Astrocyte (in vitro differentiated cells and primary cell): ENCODE data around the gene FBXO8.

Source experiments
- EZH2 ChIP-seq: IDR thresholded peaks from 2 replicates; pipeline ENCODE4 v1.6.1; 2012; ENCODE audit warnings: mild to moderate bottlenecking, low read length, inconsistent platforms; ENCODE audit not compliant: insufficient read depth
- TF ChIP-seq, protein P1 (sequence below): IDR thresholded peaks from 2 replicates; pipeline ENCODE4 v1.5.1; 2011; ENCODE audit warnings: low read depth, mild to moderate bottlenecking, inconsistent platforms, low read length, moderate library complexity; ENCODE audit not compliant: insufficient read depth

DNA sequence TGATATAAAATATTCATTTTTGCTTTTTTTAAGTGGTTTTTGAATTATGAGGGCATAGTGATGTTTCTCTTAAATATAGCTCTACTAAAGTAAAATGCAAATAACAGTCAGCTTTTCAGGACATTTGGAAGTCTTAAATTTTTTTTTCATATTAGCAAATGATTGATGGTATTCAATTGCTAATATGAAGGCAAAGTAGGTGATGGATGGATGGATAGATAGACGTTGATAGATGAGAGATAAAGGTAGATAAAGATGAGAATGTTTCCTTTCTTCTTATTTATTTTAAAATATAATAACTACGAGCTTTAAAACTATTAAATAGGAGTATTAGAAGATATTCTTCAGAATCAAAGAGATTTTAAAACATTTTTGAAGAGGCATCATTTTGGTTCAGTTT is 83.7 kb downstream of the FBXO8 start:
- TF ChIP-seq, protein P1, sequence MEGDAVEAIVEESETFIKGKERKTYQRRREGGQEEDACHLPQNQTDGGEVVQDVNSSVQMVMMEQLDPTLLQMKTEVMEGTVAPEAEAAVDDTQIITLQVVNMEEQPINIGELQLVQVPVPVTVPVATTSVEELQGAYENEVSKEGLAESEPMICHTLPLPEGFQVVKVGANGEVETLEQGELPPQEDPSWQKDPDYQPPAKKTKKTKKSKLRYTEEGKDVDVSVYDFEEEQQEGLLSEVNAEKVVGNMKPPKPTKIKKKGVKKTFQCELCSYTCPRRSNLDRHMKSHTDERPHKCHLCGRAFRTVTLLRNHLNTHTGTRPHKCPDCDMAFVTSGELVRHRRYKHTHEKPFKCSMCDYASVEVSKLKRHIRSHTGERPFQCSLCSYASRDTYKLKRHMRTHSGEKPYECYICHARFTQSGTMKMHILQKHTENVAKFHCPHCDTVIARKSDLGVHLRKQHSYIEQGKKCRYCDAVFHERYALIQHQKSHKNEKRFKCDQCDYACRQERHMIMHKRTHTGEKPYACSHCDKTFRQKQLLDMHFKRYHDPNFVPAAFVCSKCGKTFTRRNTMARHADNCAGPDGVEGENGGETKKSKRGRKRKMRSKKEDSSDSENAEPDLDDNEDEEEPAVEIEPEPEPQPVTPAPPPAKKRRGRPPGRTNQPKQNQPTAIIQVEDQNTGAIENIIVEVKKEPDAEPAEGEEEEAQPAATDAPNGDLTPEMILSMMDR = no peak
- no peak for TF ChIP-seq EZH2
